ENCODE data around the gene GABRG3.

GRCh38 chr15:27358751-27359434, 387.9 kb downstream of the GABRG3 start:
- TF ChIP-seq, protein P1, sequence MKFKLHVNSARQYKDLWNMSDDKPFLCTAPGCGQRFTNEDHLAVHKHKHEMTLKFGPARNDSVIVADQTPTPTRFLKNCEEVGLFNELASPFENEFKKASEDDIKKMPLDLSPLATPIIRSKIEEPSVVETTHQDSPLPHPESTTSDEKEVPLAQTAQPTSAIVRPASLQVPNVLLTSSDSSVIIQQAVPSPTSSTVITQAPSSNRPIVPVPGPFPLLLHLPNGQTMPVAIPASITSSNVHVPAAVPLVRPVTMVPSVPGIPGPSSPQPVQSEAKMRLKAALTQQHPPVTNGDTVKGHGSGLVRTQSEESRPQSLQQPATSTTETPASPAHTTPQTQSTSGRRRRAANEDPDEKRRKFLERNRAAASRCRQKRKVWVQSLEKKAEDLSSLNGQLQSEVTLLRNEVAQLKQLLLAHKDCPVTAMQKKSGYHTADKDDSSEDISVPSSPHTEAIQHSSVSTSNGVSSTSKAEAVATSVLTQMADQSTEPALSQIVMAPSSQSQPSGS (CRISPR knock-in tag; IDR thresholded peaks at IDR 0.05) = no peak
- TF ChIP-seq SP1 (CRISPR knock-in tag; IDR thresholded peaks at IDR 0.05) (no peak), STAT5B (CRISPR knock-in tag; IDR thresholded peaks at IDR 0.05) (no peak), EZH2 (IDR thresholded peaks at IDR 0.05; ENCODE audit: borderline replicate concordance, low read depth, low read length) (no peak), ZNF121 (CRISPR knock-in tag; conservative IDR thresholded peaks at IDR 0.05) (no peak), ZC3H4 (CRISPR knock-in tag; IDR thresholded peaks at IDR 0.05; ENCODE audit: borderline replicate concordance) (no peak)

Measured in K562 (cell line).